Tibial nerve (tissue), 4 donors: ENCODE measurements around the gene CILP2. TPM values are rescaled to one million over a fixed set of nuclear protein-coding genes. Genes with fewer than 3 reads are reported as not detected.
A peak's percentile ranks its signal among the peaks of the same experiment; 100 is the strongest.

Experiments
- DNase-seq, 2 donors: peaks; one replicate each; pipeline ENCODE4 v3.0.0-alpha.2; 2019; ENCODE audit warnings: low spot score in 2 of 2
- H3K27ac ChIP-seq, 4 donors: fragments of 200-600 bp; sonication (generic) in 3 of 4; one replicate each; pipeline ENCODE4 v1.5.1; 2017 to 2019; ENCODE audit warnings: mild to moderate bottlenecking in 1 of 4
- H3K27me3 ChIP-seq, 2 donors: fragments of 200-600 bp; sonication (generic) in 1 of 2; one replicate each; pipeline versions ENCODE4 v1.5.1 to v1.6.0; 2017 to 2019
- H3K36me3 ChIP-seq, 3 donors: fragments of 200-600 bp; sonication (generic); one replicate each; pipeline ENCODE4 v1.5.1; 2018 to 2019
- H3K4me1 ChIP-seq, 4 donors: fragments of 200-600 bp; sonication (generic) in 3 of 4; one replicate each; pipeline ENCODE4 v1.5.1; 2017 to 2019
- H3K4me3 ChIP-seq, 4 donors: fragments of 200-600 bp; sonication (generic) in 3 of 4; one replicate each; pipeline ENCODE4 v1.5.1; 2017 to 2019; ENCODE audit warnings: mild to moderate bottlenecking in 1 of 4, moderate library complexity in 1 of 4
- H3K9me3 ChIP-seq, 4 donors: fragments of 200-600 bp; sonication (generic) in 3 of 4; one replicate each; pipeline ENCODE4 v1.5.1; 2017 to 2019
- CTCF ChIP-seq, 5 experiments: fragments of 200-600 bp in 3 of 5; fragments of 450-650 bp in 2 of 5; sonication (generic) in 3 of 5; IDR thresholded peaks; one replicate each; pipeline ENCODE4 v1.5.1; 2016 to 2019; ENCODE audit warnings: antibody characterized with exemption in 5 of 5, mild to moderate bottlenecking in 3 of 5, moderate library complexity in 2 of 5
- EP300 ChIP-seq, 2 donors: sonication (generic); formaldehyde crosslinking; IDR thresholded peaks; one replicate each; pipeline ENCODE4 v1.6.1; 2017; ENCODE audit warnings: antibody characterized with exemption in 2 of 2, mild to moderate bottlenecking in 1 of 2
- POLR2A ChIP-seq, 2 donors: fragments of 450-650 bp; IDR thresholded peaks; one replicate each; pipeline ENCODE4 v1.6.1; 2017; ENCODE audit warnings: antibody characterized with exemption in 2 of 2, mild to moderate bottlenecking in 2 of 2, moderate library complexity in 2 of 2
- WGBS, 2 donors: methylation state at CpG; one replicate each; pipeline ENCODE4 v1.1.5; 2018; 5-methylcytosine and 5-hydroxymethylcytosine counted together
- total RNA-seq, 4 donors: library from RNA; depleted of rRNA; stranded (reverse); fragments of >200 nt; gene quantifications; one replicate each; pipeline ENCODE4 v1.1.0, GENCODE V29; 2016

The CILP2 gene
- total RNA-seq, 4 donors from 2014 or later = 0.20 to 0.66 TPM; not detected in 2

DNA sequence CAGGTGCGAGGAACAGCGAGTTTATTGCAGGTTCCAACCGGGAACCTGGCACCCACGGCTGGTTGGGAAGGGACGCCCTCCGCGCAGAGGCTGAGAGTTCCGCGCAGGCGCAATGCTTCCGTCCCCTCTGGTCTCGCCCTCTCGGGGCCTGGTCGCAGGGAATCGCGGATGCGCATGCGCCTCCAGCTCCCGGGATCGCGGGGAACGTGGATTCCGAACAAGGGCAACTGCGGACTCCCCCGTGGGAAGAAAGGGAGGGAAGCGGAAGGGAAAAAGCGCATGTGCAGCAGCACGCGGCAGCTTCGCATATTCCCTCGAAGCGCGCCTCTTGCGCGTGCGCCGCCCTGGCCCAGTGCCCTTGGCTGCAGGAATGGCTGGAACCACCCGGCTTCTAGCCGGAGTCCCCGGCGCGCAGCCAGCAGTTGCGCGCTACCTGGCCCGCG lies 23.8 kb upstream of the CILP2 start:
- peaks cover 0 to 8% (median 0%) of the 10 kb centered on the region in 3 donors for H3K36me3 ChIP-seq
- TF ChIP-seq POLR2A (IDR thresholded peaks at IDR 0.05) (no peak), CTCF (IDR thresholded peaks at IDR 0.05) (no peak), EP300 (IDR thresholded peaks at IDR 0.05) (peak in 1 of 2 donors; percentile 21)

DNA sequence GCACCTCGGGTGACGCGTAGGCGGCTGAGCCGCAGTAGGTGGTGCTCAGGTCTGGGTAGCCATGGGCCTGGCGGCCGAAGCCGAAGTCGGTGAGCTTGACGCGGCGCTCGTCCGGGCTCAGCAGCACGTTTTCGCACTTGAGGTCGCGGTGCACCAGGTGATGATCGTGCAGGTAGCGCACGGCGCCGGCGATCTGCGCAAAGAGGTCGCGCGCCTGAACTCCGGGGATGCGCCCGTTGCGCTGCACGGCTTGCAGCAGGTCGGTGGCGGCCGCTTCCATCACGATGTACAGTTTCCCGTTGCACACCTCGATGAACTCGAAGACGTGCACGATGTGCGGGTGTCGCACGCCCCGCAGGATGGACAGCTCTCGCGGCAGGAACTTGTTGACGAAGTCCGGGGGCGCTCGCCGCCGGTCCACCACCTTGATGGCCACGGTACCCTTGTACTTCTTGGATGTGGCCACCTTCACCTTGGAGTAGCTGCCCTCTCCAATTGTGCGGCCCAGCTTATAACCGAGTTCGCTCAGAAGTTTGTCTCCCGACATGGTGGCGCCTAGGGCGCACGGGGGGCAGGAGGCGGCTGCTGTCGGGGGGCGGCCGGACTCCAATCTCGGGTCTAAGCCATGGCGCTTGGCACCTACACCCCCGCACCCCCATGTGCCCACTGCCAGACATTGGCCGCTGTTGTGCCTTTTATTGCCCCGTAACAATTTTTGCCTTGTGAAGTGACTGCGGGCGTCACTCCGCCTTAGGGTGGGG lies 23.0 kb upstream of the CILP2 start, which contains the start of gene TSSK6:
TSS of gene TSSK6 (minus strand) at position 668 of the 761 bp plus-strand sequence. CDS start at position 547, 121 bp downstream.
- no peak for TF ChIP-seq CTCF (IDR thresholded peaks at IDR 0.05)
- TF ChIP-seq POLR2A (IDR thresholded peaks at IDR 0.05) = no peak
- TF ChIP-seq EP300 (IDR thresholded peaks at IDR 0.05) = no peak
- no peaks in the 10 kb centered on the region for H3K27me3 ChIP-seq
- peaks cover 0 to 7% (median 0%) of the 10 kb centered on the region in 4 donors for H3K9me3 ChIP-seq
- DNase-seq = no peak
- peak within 1 kb of the TSS; percentile 83 to 90 (median 86) for H3K27ac ChIP-seq
- 83 to 89% methylated on average over 69 to 74 of the region's 74 CpGs for WGBS, 2 donors
- H3K4me3 ChIP-seq = peak within 1 kb of the TSS; percentile 61 to 85 (median 70)
- peaks cover 0 to 45% (median 13%) of the 10 kb centered on the region in 4 donors for H3K4me1 ChIP-seq
- peaks cover 0 to 16% (median 0%) of the 10 kb centered on the region in 3 donors for H3K36me3 ChIP-seq

More for the DNA sequence above, 23.8 kb upstream of the CILP2 start:
- Histone ChIP-seq H3K27me3 (no peaks in the 10 kb centered on the region), H3K4me1 (peaks cover 0 to 40% (median 13%) of the 10 kb centered on the region in 4 donors), H3K4me3 (peak overlapping the region in 1 of 4 donors; percentile 31), H3K27ac (no peak overlapping the region), H3K9me3 (peaks cover 0 to 7% (median 0%) of the 10 kb centered on the region in 4 donors)
- WGBS, 2 donors = 34 to 43% methylated on average over 24 to 46 of the region's 46 CpGs
- no peak for DNase-seq

- H3K27ac ChIP-seq = peak within 1 kb of the TSS; percentile 83 to 90 (median 86)
- 7 to 11% methylated on average over 30 to 45 of the region's 61 CpGs for whole genome bisulfite sequencing, 2 donors
- peak within 1 kb of the TSS; percentile 61 to 85 (median 70) for H3K4me3 ChIP-seq
- peak; percentile 90 to 97 for DNase-seq
- H3K36me3 ChIP-seq = peaks cover 0 to 24% (median 0%) of the 10 kb centered on the region in 3 donors
- TF ChIP-seq POLR2A (IDR thresholded peaks at IDR 0.05) = peak; percentile 60 to 73
- peak in 3 of 5 experiments; percentile 17 to 38 (median 18) for TF ChIP-seq CTCF (IDR thresholded peaks at IDR 0.05)
- peak; percentile 47 to 100 for TF ChIP-seq EP300 (IDR thresholded peaks at IDR 0.05)
- H3K4me1 ChIP-seq = peaks cover 0 to 45% (median 13%) of the 10 kb centered on the region in 4 donors
- peaks cover 0 to 7% (median 0%) of the 10 kb centered on the region in 4 donors for H3K9me3 ChIP-seq
- no peaks in the 10 kb centered on the region for H3K27me3 ChIP-seq
Measured at GRCh38 chr19:19515642-19516519, 22.2 kb upstream of the CILP2 start, which contains the start of gene NDUFA13. NDUFA13 (plus strand) TSS chr19:19516225; CDS start chr19:19516239, 14 bp downstream.

GRCh38 chr19:19517235-19517619 lies 20.8 kb upstream of the CILP2 start:
- peaks cover 0 to 32% (median 0%) of the 10 kb centered on the region in 3 donors for H3K36me3 ChIP-seq

More at GRCh38 chr19:19517235-19517619, 20.8 kb upstream of the CILP2 start:
- peaks cover 0 to 7% (median 0%) of the 10 kb centered on the region in 4 donors for H3K9me3 ChIP-seq
- H3K27me3 ChIP-seq = no peaks in the 10 kb centered on the region
- no peak overlapping the region for H3K27ac ChIP-seq
- 75 to 80% methylated on average over 10 of the region's 10 CpGs for WGBS, 2 donors
- DNase-seq = no peak
- H3K4me3 ChIP-seq = peak overlapping the region in 1 of 4 donors; percentile 61
- TF ChIP-seq EP300 (IDR thresholded peaks at IDR 0.05) (no peak), CTCF (IDR thresholded peaks at IDR 0.05) (no peak), POLR2A (IDR thresholded peaks at IDR 0.05) (no peak)
- peaks cover 0 to 45% (median 13%) of the 10 kb centered on the region in 4 donors for H3K4me1 ChIP-seq
